Esophagus squamous epithelium (tissue), 5 donors: ENCODE data around the gene FBXO46. TPM values are rescaled to one million over a fixed set of nuclear protein-coding genes. Genes with fewer than 3 reads are reported as not detected.
"Not testable (repeated sequence)": the region's sequence is repeated elsewhere in the genome, so short reads cannot be mapped to it uniquely, and the experiment has no call there.

Experiments used
- DNase-seq: peaks from one replicate; lab custom pipeline; 2025; lab: John Stamatoyannopoulos, UW
- H3K27ac ChIP-seq, 4 donors: fragments of 200-600 bp; sonication (generic); one replicate each; pipeline ENCODE4 v1.5.1; 2016 to 2019; ENCODE audit warnings: mild to moderate bottlenecking in 1 of 4
- H3K27me3 ChIP-seq, 4 donors: fragments of 200-600 bp; sonication (generic); 1 replicate in 3 of 4; 2 replicates in 1 of 4; pipeline versions ENCODE4 v1.5.1 to v1.6.0; 2017 to 2021; ENCODE audit warnings: antibody characterized with exemption in 1 of 4
- H3K36me3 ChIP-seq, 3 donors: fragments of 200-600 bp; sonication (generic); one replicate each; pipeline ENCODE4 v1.5.1; 2016 to 2019
- H3K4me1 ChIP-seq, 3 donors: fragments of 200-600 bp; sonication (generic); one replicate each; pipeline ENCODE4 v1.5.1; 2017 to 2019
- H3K4me3 ChIP-seq, 4 donors: fragments of 200-600 bp; sonication (generic); 1 replicate in 3 of 4; 2 replicates in 1 of 4; pipeline ENCODE4 v1.5.1; 2016 to 2019; ENCODE audit warnings: mild to moderate bottlenecking in 2 of 4, moderate library complexity in 1 of 4
- H3K9me3 ChIP-seq, 3 donors: fragments of 200-600 bp; sonication (generic); one replicate each; pipeline ENCODE4 v1.5.1; 2016 to 2019
- CTCF ChIP-seq, 6 experiments: fragments of 450-650 bp in 4 of 6; fragments of 200-600 bp in 2 of 6; sonication (generic) in 2 of 6; IDR thresholded peaks; one replicate each; pipeline ENCODE4 v1.5.1; 2016 to 2019; ENCODE audit warnings: antibody characterized with exemption in 6 of 6, mild to moderate bottlenecking in 4 of 6, moderate library complexity in 4 of 6
- POLR2A ChIP-seq, 4 donors: fragments of 450-650 bp; IDR thresholded peaks; one replicate each; pipeline ENCODE4 v1.6.1; 2017; ENCODE audit warnings: antibody characterized with exemption in 4 of 4, mild to moderate bottlenecking in 4 of 4, moderate library complexity in 3 of 4
- WGBS, 2 donors: methylation state at CpG; one replicate each; pipeline ENCODE4 v1.1.5; 2018; 5-methylcytosine and 5-hydroxymethylcytosine counted together
- intact Hi-C: fragments of 100-400 bp; cut with DNase I; formaldehyde crosslinking; loops from one replicate; pipeline ENCODE4 v1.15.0; 2022
- total RNA-seq, 4 donors: library from RNA; depleted of rRNA; stranded (reverse); fragments of >200 nt; gene quantifications; one replicate each; pipeline ENCODE4 v1.1.0, GENCODE V29; 2016
- donor health status: DM: yes; HTN: yes; CAD: no.

The FBXO46 gene
- total RNA-seq, 4 donors from 2014 or later, result 16.0 to 37.2 (median 25.9) TPM

- DNase-seq, result no peak
- intact Hi-C loops, result no loop called here
- Histone ChIP-seq H3K4me3 (peak overlapping the region; percentile 84 to 97 (median 92)), H3K27me3 (no peaks in the 10 kb centered on the region), H3K27ac (peak overlapping the region; percentile 91 to 95 (median 92)), H3K36me3 (peaks cover 0 to 20% (median 0%) of the 10 kb centered on the region in 3 donors), H3K9me3 (no peaks in the 10 kb centered on the region), H3K4me1 (peaks cover 12 to 56% (median 21%) of the 10 kb centered on the region in 3 donors)
- WGBS, 2 donors, result 0 to 3% methylated on average over 6 to 10 of the region's 10 CpGs
- peak in 2 of 4 donors; percentile 21 to 51 for TF ChIP-seq POLR2A (IDR thresholded peaks at IDR 0.05)
- TF ChIP-seq CTCF (IDR thresholded peaks at IDR 0.05), result no peak
Observed at GRCh38 chr19:45729800-45730290, 851 bp downstream of the FBXO46 start.

GRCh38 chr19:45728683-45729082, 2.0 kb downstream of the FBXO46 start:
- Histone ChIP-seq H3K27ac (peak overlapping the region in 3 of 4 donors; percentile 91 to 95 (median 93)), H3K4me1 (peaks cover 15 to 63% (median 21%) of the 10 kb centered on the region in 3 donors), H3K36me3 (peaks cover 0 to 21% (median 0%) of the 10 kb centered on the region in 3 donors)
- DNase-seq, H3K27me3 ChIP-seq, H3K9me3 ChIP-seq, intact Hi-C loops, H3K4me3 ChIP-seq: not testable (repeated sequence)
- WGBS, 2 donors, result 77 to 85% methylated on average over 18 of the region's 18 CpGs

- H3K27ac ChIP-seq, result peak overlapping the region; percentile 75 to 88 (median 80)
- H3K4me1 ChIP-seq, result peaks cover 18 to 78% (median 27%) of the 10 kb centered on the region in 3 donors
- H3K27me3 ChIP-seq, H3K4me3 ChIP-seq, intact Hi-C loops, DNase-seq, H3K9me3 ChIP-seq: not testable (repeated sequence)
- 93% methylated on average over 11 of the region's 11 CpGs for WGBS, 2 donors
- H3K36me3 ChIP-seq, result peaks cover 0 to 29% (median 0%) of the 10 kb centered on the region in 3 donors
Observed at GRCh38 chr19:45720065-45720464, 10.6 kb downstream of the FBXO46 start.

GRCh38 chr19:45717983-45718650, 12.6 kb downstream of the FBXO46 start:
- Histone ChIP-seq H3K9me3 (no peaks in the 10 kb centered on the region), H3K36me3 (peaks cover under 1 to 27% (median 2%) of the 10 kb centered on the region in 3 donors), H3K4me1 (peaks cover 15 to 80% (median 25%) of the 10 kb centered on the region in 3 donors), H3K27ac (peak overlapping the region; percentile 87 to 96 (median 92)), H3K4me3 (peak overlapping the region; percentile 47 to 72 (median 64)), H3K27me3 (no peaks in the 10 kb centered on the region)
- no peak for TF ChIP-seq CTCF (IDR thresholded peaks at IDR 0.05)
- TF ChIP-seq POLR2A (IDR thresholded peaks at IDR 0.05), result no peak
- 53% methylated on average over 9 to 11 of the region's 12 CpGs for WGBS, 2 donors
- DNase-seq, result no peak
- intact Hi-C loops, result loop anchor here (10.0 kb wide), 1 partner anchor 47 kb away; the partner anchor contains the start of gene SIX5

GRCh38 chr19:45717131-45717982, 13.3 kb downstream of the FBXO46 start:
- 0 to 1% methylated on average over 21 to 32 of the region's 51 CpGs for WGBS, 2 donors
- Histone ChIP-seq H3K4me1 (peaks cover 10 to 75% (median 22%) of the 10 kb centered on the region in 3 donors), H3K9me3 (no peaks in the 10 kb centered on the region), H3K27me3 (no peaks in the 10 kb centered on the region), H3K4me3 (peak overlapping the region; percentile 47 to 72 (median 64)), H3K27ac (peak overlapping the region; percentile 87 to 96 (median 92)), H3K36me3 (peaks cover 8 to 27% (median 9%) of the 10 kb centered on the region in 3 donors)
- TF ChIP-seq CTCF (IDR thresholded peaks at IDR 0.05) (peak in 3 of 6 experiments; percentile 19 to 39 (median 31)), POLR2A (IDR thresholded peaks at IDR 0.05) (peak in 3 of 4 donors; percentile 15 to 90 (median 66))
- intact Hi-C loops, result loop anchor here (10.0 kb wide), 1 partner anchor 47 kb away; the partner anchor contains the start of gene SIX5
- DNase-seq, result peak; percentile 97
